Measurements from ENCODE around the gene PPP1R13L.

Gene PPP1R13L

GRCh38 chr19:45403272-45403671 lies 1.6 kb downstream of the PPP1R13L start:
- peaks cover 4% of the 10 kb centered on the region; the same call in 1 of the 2 replicates for H3K79me2 ChIP-seq (ENCODE audit: insufficient read depth, low read length)
- H3K9me2 ChIP-seq (replicated peaks; ENCODE audit: low read depth, low read length) = no peaks in the 10 kb centered on the region
- H3K4me2 ChIP-seq (ENCODE audit: low read depth, low read length, poor library complexity, severe bottlenecking) = no peak overlapping the region
- no peaks in the 10 kb centered on the region for H4K20me1 ChIP-seq (ENCODE audit: insufficient read depth, low read length, poor library complexity, severe bottlenecking)
- peaks cover 25% of the 10 kb centered on the region for H3K4me1 ChIP-seq (ENCODE audit: insufficient read depth, low read length, poor library complexity, severe bottlenecking)
- no peaks in the 10 kb centered on the region for H3K27me3 ChIP-seq (ENCODE audit: insufficient read depth, low read length, poor library complexity, severe bottlenecking)
- no peaks in the 10 kb centered on the region for H3K9me3 ChIP-seq (ENCODE audit: insufficient read depth, low read depth, low read length)
- H3K9ac ChIP-seq (ENCODE audit: low read depth, low read length, poor library complexity, severe bottlenecking) = no peak overlapping the region
- no peaks in the 10 kb centered on the region for H3F3A ChIP-seq (ENCODE audit: low read depth)
- no peaks in the 10 kb centered on the region for H3K36me3 ChIP-seq (ENCODE audit: insufficient read depth, low read length)
- TF ChIP-seq EZH2phosphoT487 (IDR thresholded peaks at IDR 0.05; ENCODE audit: borderline replicate concordance) = no peak
- TF ChIP-seq, protein P1, sequence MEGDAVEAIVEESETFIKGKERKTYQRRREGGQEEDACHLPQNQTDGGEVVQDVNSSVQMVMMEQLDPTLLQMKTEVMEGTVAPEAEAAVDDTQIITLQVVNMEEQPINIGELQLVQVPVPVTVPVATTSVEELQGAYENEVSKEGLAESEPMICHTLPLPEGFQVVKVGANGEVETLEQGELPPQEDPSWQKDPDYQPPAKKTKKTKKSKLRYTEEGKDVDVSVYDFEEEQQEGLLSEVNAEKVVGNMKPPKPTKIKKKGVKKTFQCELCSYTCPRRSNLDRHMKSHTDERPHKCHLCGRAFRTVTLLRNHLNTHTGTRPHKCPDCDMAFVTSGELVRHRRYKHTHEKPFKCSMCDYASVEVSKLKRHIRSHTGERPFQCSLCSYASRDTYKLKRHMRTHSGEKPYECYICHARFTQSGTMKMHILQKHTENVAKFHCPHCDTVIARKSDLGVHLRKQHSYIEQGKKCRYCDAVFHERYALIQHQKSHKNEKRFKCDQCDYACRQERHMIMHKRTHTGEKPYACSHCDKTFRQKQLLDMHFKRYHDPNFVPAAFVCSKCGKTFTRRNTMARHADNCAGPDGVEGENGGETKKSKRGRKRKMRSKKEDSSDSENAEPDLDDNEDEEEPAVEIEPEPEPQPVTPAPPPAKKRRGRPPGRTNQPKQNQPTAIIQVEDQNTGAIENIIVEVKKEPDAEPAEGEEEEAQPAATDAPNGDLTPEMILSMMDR (conservative IDR thresholded peaks at IDR 0.05; ENCODE audit: low read length) = no peak
- no peak overlapping the region for H2AFZ ChIP-seq (ENCODE audit: low read length)
- H3K4me3 ChIP-seq (ENCODE audit: low read length, poor library complexity, severe bottlenecking) = no peak overlapping the region

DNA sequence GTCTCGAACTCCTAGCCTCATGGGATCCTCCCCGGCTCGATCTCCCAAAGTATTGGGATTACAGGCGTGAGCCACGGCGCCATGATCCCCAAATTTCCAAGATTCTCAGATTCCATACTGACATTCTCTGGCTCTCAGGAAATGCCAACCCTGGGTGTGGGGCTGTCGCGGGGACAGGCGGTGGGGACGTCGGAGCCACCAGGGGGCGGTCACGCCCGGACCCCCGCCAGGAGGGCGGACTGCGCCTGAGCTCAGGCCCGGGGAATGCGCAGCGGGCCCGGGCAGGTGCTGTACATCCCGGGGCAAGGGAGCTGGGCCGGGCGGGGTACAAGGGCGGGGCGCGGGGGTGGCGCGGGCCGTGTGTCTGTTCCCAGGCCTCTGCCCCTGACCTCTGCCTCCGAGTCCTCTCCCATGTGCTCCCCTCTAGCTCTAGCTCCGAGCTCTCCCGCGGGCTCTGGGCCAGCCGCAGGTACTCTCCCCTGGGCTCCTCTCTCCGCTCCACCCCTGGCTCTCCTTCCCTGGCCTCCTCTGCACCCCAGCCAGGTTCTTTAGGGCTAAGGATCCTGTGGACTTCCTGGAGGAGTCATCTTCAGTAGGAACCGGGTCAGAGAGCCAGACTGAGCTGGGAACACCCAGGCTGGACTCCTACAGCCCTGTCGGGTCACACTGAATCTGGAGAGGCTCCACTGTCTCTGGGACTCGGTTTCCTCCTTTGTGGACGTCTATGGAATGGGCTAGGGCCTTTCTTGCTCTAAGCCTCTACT lies 2.4 kb downstream of the PPP1R13L start:
- Histone ChIP-seq H3K9ac (ENCODE audit: low read depth, low read length, poor library complexity, severe bottlenecking) (no peak overlapping the region), H4K20me1 (ENCODE audit: insufficient read depth, low read length, poor library complexity, severe bottlenecking) (no peaks in the 10 kb centered on the region), H3K4me2 (ENCODE audit: low read depth, low read length, poor library complexity, severe bottlenecking) (no peak overlapping the region), H3K9me2 (replicated peaks; ENCODE audit: low read depth, low read length) (no peaks in the 10 kb centered on the region), H3K79me2 (ENCODE audit: insufficient read depth, low read length) (peaks cover 4% of the 10 kb centered on the region; the same call in 1 of the 2 replicates), H3K4me3 (ENCODE audit: low read length, poor library complexity, severe bottlenecking) (no peak overlapping the region), H3K36me3 (ENCODE audit: insufficient read depth, low read length) (no peaks in the 10 kb centered on the region), H3F3A (ENCODE audit: low read depth) (no peaks in the 10 kb centered on the region), H3K27me3 (ENCODE audit: insufficient read depth, low read length, poor library complexity, severe bottlenecking) (no peaks in the 10 kb centered on the region), H3K9me3 (ENCODE audit: insufficient read depth, low read depth, low read length) (no peaks in the 10 kb centered on the region), H3K4me1 (ENCODE audit: insufficient read depth, low read length, poor library complexity, severe bottlenecking) (peaks cover 24% of the 10 kb centered on the region), H2AFZ (ENCODE audit: low read length) (no peak overlapping the region)
- TF ChIP-seq, protein P1 (conservative IDR thresholded peaks at IDR 0.05; ENCODE audit: low read length) = no peak
- TF ChIP-seq EZH2phosphoT487 (IDR thresholded peaks at IDR 0.05; ENCODE audit: borderline replicate concordance) = no peak

DNA sequence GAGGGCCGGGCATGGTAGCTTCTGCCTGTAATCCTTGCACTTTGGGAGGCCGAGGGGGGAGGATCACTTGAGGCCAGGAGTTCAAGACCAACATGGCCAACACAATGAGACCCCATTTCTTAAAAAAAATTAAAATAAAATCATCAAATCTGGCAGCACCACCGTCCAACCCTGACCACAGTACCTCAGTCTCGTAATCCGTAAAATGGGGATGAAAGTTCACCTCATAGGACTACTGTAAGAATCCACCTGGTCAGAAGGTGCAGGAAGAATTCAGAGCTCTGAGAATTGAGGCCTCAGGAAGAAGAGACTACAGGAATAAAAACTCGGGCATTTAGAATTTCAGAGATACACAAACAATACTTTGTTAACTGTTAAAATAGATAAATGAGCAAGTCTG lies 3.1 kb downstream of the PPP1R13L start:
- Histone ChIP-seq H3K4me2 (ENCODE audit: low read depth, low read length, poor library complexity, severe bottlenecking) (no peak overlapping the region), H2AFZ (ENCODE audit: low read length) (no peak overlapping the region), H4K20me1 (ENCODE audit: insufficient read depth, low read length, poor library complexity, severe bottlenecking) (no peaks in the 10 kb centered on the region), H3K4me1 (ENCODE audit: insufficient read depth, low read length, poor library complexity, severe bottlenecking) (peaks cover 17% of the 10 kb centered on the region), H3K36me3 (ENCODE audit: insufficient read depth, low read length) (no peaks in the 10 kb centered on the region), H3K9me3 (ENCODE audit: insufficient read depth, low read depth, low read length) (no peaks in the 10 kb centered on the region), H3K79me2 (ENCODE audit: insufficient read depth, low read length) (peaks cover under 1% of the 10 kb centered on the region; the same call in 1 of the 2 replicates), H3K9ac (ENCODE audit: low read depth, low read length, poor library complexity, severe bottlenecking) (no peak overlapping the region), H3K9me2 (replicated peaks; ENCODE audit: low read depth, low read length) (no peaks in the 10 kb centered on the region), H3K27me3 (ENCODE audit: insufficient read depth, low read length, poor library complexity, severe bottlenecking) (no peaks in the 10 kb centered on the region), H3F3A (ENCODE audit: low read depth) (no peaks in the 10 kb centered on the region), H3K4me3 (ENCODE audit: low read length, poor library complexity, severe bottlenecking) (no peak overlapping the region)
- TF ChIP-seq, protein P1 (conservative IDR thresholded peaks at IDR 0.05; ENCODE audit: low read length) = no peak
- TF ChIP-seq EZH2phosphoT487 (IDR thresholded peaks at IDR 0.05; ENCODE audit: borderline replicate concordance) = no peak
